Heart right ventricle (tissue), 16 donors: Measurements from ENCODE around the gene HMCN2. TPM values are rescaled to one million over a fixed set of nuclear protein-coding genes. Genes with fewer than 3 reads are reported as not detected.

Source experiments
- ATAC-seq, 8 donors: fragments of 200-7000 bp; cut with Tn5 transposase; one replicate each; pipeline ENCODE4 v1.9.1; 2020; ENCODE audit warnings: mild to moderate bottlenecking in 8 of 8, moderate library complexity in 8 of 8, moderate number of reproducible peaks in 1 of 8
- DNase-seq, 2 donors: peaks; one replicate each; pipeline ENCODE4 v3.0.0-alpha.2; 2020
- H3K27ac ChIP-seq, 10 donors: fragments of 200-600 bp; sonication (generic) in 2 of 10; one replicate each; pipeline versions ENCODE4 v1.5.0 to v1.8.0; 2020 to 2022; ENCODE audit warnings: mild to moderate bottlenecking in 3 of 10
- H3K27me3 ChIP-seq, 7 donors: fragments of 200-600 bp; one replicate each; pipeline ENCODE4 v1.8.0; 2021 to 2022; ENCODE audit warnings: mild to moderate bottlenecking in 2 of 7
- H3K36me3 ChIP-seq, 9 donors: fragments of 200-600 bp; sonication (generic) in 1 of 9; one replicate each; pipeline versions ENCODE4 v1.5.0 to v1.8.0; 2020 to 2022; ENCODE audit warnings: mild to moderate bottlenecking in 2 of 9
- H3K4me1 ChIP-seq, 9 donors: fragments of 200-600 bp; sonication (generic) in 1 of 9; one replicate each; pipeline versions ENCODE4 v1.5.0 to v1.8.0; 2020 to 2022; ENCODE audit warnings: mild to moderate bottlenecking in 4 of 9
- H3K4me3 ChIP-seq, 10 donors: fragments of 200-600 bp; sonication (generic) in 2 of 10; one replicate each; pipeline versions ENCODE4 v1.5.0 to v1.8.0; 2020 to 2022; ENCODE audit warnings: mild to moderate bottlenecking in 7 of 10, moderate library complexity in 2 of 10
- H3K9me3 ChIP-seq, 11 donors: fragments of 200-600 bp in 10 of 11; sonication (generic) in 2 of 11; one replicate each; pipeline versions ENCODE4 v1.5.0 to v1.8.0; 2013 to 2022; ENCODE audit warnings: mild to moderate bottlenecking in 2 of 11, control low read depth in 1 of 11, moderate library complexity in 1 of 11
- WGBS, 2 donors: extraction: QIAGEN DNeasy Blood & Tissue Kit; methylation state at CpG; one replicate each; pipeline ENCODE4 v1.1.7; 2013; ENCODE audit warnings: inconsistent platforms in 1 of 2; 5-methylcytosine and 5-hydroxymethylcytosine counted together
- intact Hi-C, 10 donors: fragments of 100-400 bp; cut with DNase I; formaldehyde crosslinking; loops; one replicate each; pipeline versions ENCODE4 v1.11.1 to v1.14.2; 2022
- polyA plus RNA-seq, 2 donors: library from polyadenylated mRNA; stranded (reverse); fragments of 200-250 nt; gene quantifications; one replicate each; pipeline ENCODE4 v1.2.3, GENCODE V29; 2013
- total RNA-seq, 10 donors: library from RNA; stranded (reverse); fragmentation: NEBNext Ultra II Directional in 3 of 10; extraction: Animal tissue kit (Norgen Biotek cat#: 25700) in 3 of 10; gene quantifications; one replicate each; pipeline versions ENCODE4 v1.2.1 to v1.2.4, GENCODE V29; 2021 to 2023
- TF ChIP-seq, protein P1 (sequence below), 9 donors: fragments of 200-600 bp; sonication (generic) in 2 of 9; IDR thresholded peaks; one replicate each; pipeline versions ENCODE4 v1.5.0 to v1.8.0; 2021 to 2022; ENCODE audit warnings: antibody characterized with exemption in 9 of 9, mild to moderate bottlenecking in 5 of 9, moderate library complexity in 1 of 9
- donor health status: Arrhythmogenic right ventricular cardiomyopathy.
- donor health status: ischemic (EF 13 %, LVEDD 7.1; RV severe dilation, severe dysfunction).
- donor health status: healthy with polysubstance abuse.
- donor health status: DM: no; HTN: yes; CAD: no.
- donor health status: DM: no; HTN: no; CAD: no.
- donor health status: ischemic (EF 25% LVEDD 6.9; RV normal size, moderate dysfunction).
- donor health status: ischemic (EF 25% LVEDD 5.7; RV mildly dilated, moderate dysfunction).
- donor health status: healthy.
- donor health status: DM: yes; HTN: yes; CAD: no.
- donor health status: Ischemic cardiomyopathy.
- donor health status: ischemic (EF 35%, LVEDD 5.7; RV mildly dilated, moderate dysfunction).
- donor health status: nonischemic (EF 11% LVEDD 7.7; RV severe dilation, severe dysfunction).
- donor health status: DM: yes; HTN: yes; CAD: no.
- donor health status: PGD.
- donor health status: ischemic (EF 29% LVEDD 5.4; RV normal size, mild dysfunction).
- donor health status: nonischemic (EF 23%, LVEDD 6.1; RV moderate dilation, normal function).

Gene HMCN2
- total and polyA plus RNA-seq, 12 donors, result 2.6 to 10.2 (median 4.9) TPM

DNA sequence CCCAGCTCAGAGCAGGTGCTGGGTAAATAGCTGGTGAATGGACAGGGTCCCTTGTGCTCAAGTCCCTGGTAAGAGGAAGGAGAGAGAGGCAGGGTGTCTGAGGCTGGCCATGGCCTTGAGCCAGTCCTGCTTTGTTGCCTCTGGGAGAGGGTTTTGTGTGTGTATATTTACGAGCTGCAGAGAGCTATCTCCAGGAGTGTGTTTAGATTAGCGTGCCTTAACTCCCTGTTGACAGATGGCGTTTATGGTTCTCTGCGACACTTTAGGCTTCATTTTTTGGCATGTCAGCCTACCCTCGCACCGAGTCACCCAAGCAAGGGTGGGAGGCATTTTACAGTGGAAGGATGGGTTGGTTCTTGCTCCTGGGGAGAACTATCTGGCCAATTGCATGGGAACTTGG, 22.2 kb downstream of the HMCN2 start:
- Histone ChIP-seq H3K4me3 (no peak overlapping the region), H3K27me3 (peaks cover 0 to 38% (median 18%) of the 10 kb centered on the region in 7 donors), H3K36me3 (no peaks in the 10 kb centered on the region), H3K9me3 (no peaks in the 10 kb centered on the region), H3K4me1 (peaks cover 5 to 68% (median 16%) of the 10 kb centered on the region in 9 donors), H3K27ac (peak overlapping the region in 8 of 10 donors; percentile 50 to 87 (median 76))
- WGBS, 2 donors, result 43 to 44% methylated on average over 6 of the region's 6 CpGs
- intact Hi-C loops, result no loop called here
- DNase-seq (no peak), ATAC-seq (peak in 3 of 8 donors; percentile 1 to 15 (median 2))
- TF ChIP-seq, protein P1, sequence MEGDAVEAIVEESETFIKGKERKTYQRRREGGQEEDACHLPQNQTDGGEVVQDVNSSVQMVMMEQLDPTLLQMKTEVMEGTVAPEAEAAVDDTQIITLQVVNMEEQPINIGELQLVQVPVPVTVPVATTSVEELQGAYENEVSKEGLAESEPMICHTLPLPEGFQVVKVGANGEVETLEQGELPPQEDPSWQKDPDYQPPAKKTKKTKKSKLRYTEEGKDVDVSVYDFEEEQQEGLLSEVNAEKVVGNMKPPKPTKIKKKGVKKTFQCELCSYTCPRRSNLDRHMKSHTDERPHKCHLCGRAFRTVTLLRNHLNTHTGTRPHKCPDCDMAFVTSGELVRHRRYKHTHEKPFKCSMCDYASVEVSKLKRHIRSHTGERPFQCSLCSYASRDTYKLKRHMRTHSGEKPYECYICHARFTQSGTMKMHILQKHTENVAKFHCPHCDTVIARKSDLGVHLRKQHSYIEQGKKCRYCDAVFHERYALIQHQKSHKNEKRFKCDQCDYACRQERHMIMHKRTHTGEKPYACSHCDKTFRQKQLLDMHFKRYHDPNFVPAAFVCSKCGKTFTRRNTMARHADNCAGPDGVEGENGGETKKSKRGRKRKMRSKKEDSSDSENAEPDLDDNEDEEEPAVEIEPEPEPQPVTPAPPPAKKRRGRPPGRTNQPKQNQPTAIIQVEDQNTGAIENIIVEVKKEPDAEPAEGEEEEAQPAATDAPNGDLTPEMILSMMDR (IDR thresholded peaks at IDR 0.05), result no peak

DNA sequence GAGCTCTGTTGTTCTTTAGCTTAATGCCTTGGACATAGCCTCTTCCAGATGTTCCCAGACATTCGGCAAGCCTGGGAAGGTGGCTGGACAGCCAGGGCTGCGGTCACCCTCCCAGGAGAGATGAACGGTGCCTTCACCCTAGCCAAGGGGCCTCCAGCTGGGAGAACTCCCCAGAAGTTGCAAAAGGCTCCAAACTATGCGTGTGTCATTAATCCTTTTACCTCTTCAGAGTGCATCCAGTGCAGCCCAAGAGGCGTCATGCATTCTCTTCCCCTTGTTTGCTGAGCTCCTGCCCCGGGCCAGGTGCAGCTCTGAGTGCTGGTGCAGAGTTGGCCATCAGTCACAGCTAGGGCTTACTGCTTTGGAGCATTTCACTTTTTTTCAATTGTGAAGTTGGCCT, 22.8 kb downstream of the HMCN2 start:
- Histone ChIP-seq H3K27me3 (peaks cover 0 to 40% (median 18%) of the 10 kb centered on the region in 7 donors), H3K4me1 (peaks cover 5 to 61% (median 15%) of the 10 kb centered on the region in 9 donors), H3K4me3 (no peak overlapping the region), H3K27ac (peak overlapping the region in 2 of 10 donors; percentile 86 to 87), H3K36me3 (no peaks in the 10 kb centered on the region), H3K9me3 (no peaks in the 10 kb centered on the region)
- ATAC-seq, result no peak
- TF ChIP-seq, protein P1 (IDR thresholded peaks at IDR 0.05), result no peak
- WGBS, 2 donors, result 64 to 79% methylated on average over 6 of the region's 6 CpGs
- DNase-seq, result no peak
- intact Hi-C loops, result no loop called here

DNA sequence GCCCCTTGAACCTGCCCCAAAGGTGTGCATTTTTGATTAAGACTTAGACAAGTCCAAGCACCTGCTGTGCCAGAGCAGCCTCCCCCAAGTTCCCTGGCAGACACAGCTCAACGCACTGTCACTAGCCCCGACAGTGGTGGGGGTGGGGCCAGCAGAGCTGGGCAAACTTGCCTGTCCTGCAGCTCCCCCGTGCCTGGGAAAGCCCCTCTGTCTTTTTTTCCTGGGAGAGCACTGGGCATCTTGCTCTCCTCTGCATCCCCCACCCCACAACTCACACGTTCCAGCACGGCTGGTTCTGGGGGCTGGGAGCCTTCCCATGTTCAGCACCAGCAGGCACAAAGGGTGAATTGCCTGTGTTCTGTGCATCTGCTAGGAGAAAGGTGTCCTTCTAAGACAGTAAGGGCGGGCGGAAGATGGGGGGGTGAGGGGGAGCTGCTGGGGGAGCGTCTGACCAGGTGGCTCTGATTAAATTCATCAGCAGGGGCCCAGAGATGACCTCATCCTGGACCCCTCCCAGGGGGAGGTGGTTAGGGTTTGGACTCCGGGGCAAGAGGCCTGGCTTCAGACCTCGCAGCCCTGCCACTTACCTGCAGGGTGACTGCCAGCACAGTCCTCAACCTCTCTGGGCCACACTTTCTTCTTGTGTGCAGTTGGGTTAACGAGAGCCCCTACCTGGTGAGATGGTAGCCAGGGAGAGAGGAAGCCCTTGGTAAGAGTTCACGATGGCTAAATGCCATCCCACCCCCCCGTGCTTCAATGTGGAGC, 23.5 kb downstream of the HMCN2 start:
- 53 to 56% methylated on average over 13 of the region's 13 CpGs for WGBS, 2 donors
- H3K27me3 ChIP-seq, result peaks cover 0 to 46% (median 18%) of the 10 kb centered on the region in 7 donors
- ATAC-seq (no peak), DNase-seq (no peak)
- H3K4me3 ChIP-seq, result no peak overlapping the region
- peaks cover 5 to 57% (median 15%) of the 10 kb centered on the region in 9 donors for H3K4me1 ChIP-seq
- no peaks in the 10 kb centered on the region for H3K36me3 ChIP-seq
- H3K9me3 ChIP-seq, result no peaks in the 10 kb centered on the region
- intact Hi-C loops, result no loop called here
- H3K27ac ChIP-seq, result peak overlapping the region in 3 of 10 donors; percentile 43 to 86 (median 74)
- TF ChIP-seq, protein P1 (IDR thresholded peaks at IDR 0.05), result no peak

DNA sequence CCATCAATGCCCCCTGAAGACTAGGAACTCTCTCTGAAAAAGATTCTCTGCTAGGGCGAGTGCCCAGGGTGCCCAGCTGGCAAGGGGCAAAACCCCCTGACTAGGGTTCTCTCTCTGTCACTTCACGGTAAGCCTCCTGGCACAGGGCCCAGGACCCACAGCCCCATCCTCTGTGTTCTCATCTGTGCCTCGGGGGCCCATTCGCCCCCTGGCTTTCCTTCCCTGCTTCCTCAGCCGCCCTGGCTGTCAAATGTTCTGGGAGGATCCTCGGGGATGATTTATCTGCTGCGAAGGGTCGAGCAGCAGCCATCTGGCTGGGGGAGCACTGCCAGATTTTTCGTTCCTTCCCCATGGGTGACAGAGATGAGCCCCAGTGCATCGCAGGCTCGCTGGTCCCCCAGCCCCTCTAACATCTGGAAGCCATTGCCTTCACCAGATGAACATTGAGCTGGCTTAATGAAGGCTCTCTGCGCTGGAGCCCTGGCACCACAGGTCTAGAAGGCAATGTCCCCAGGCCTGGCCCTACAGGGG, 24.2 kb downstream of the HMCN2 start:
- ATAC-seq (peak in 1 of 8 donors; percentile 5), DNase-seq (no peak)
- TF ChIP-seq, protein P1 (IDR thresholded peaks at IDR 0.05), result no peak
- Histone ChIP-seq H3K4me1 (peaks cover 5 to 53% (median 15%) of the 10 kb centered on the region in 9 donors), H3K36me3 (no peaks in the 10 kb centered on the region), H3K9me3 (no peaks in the 10 kb centered on the region), H3K27me3 (peaks cover 0 to 48% (median 18%) of the 10 kb centered on the region in 7 donors), H3K4me3 (no peak overlapping the region), H3K27ac (peak overlapping the region in 8 of 10 donors; percentile 22 to 86 (median 38))
- 61 to 65% methylated on average over 12 of the region's 12 CpGs for WGBS, 2 donors
- intact Hi-C loops, result no loop called here
